BE2C (cell line): ENCODE data around the gene REELD1.
A peak's percentile ranks its signal among the peaks of the same experiment; 100 is the strongest.

ENCODE experiments used
- DNase-seq: peaks from one replicate; pipeline ENCODE4 v3.0.0-alpha.2; 2020
- H3K27me3 ChIP-seq: fragments of 250-450 bp; sonication (Bioruptor Pico); 2 replicates; pipeline ENCODE4 v1.5.1; 2020; ENCODE audit warnings: mild to moderate bottlenecking
- H3K36me3 ChIP-seq: fragments of 250-450 bp; sonication (Bioruptor Pico); 2 replicates; pipeline ENCODE4 v1.5.1; 2020; ENCODE audit warnings: mild to moderate bottlenecking
- H3K4me1 ChIP-seq: fragments of 250-450 bp; sonication (Bioruptor Pico); 2 replicates; pipeline ENCODE4 v1.5.1; 2020
- H3K4me3 ChIP-seq: 2 replicates; pipeline ENCODE4 v1.5.1; 2011; ENCODE audit warnings: low read depth, low read length
- H3K9me3 ChIP-seq: fragments of 250-450 bp; sonication (Bioruptor Pico); 2 replicates; pipeline ENCODE4 v1.5.1; 2020
- TF ChIP-seq, protein P1 (sequence below): IDR thresholded peaks from 2 replicates; pipeline ENCODE4 v1.5.1; 2012; ENCODE audit warnings: mild to moderate bottlenecking, low read depth, low read length

The REELD1 gene

DNA sequence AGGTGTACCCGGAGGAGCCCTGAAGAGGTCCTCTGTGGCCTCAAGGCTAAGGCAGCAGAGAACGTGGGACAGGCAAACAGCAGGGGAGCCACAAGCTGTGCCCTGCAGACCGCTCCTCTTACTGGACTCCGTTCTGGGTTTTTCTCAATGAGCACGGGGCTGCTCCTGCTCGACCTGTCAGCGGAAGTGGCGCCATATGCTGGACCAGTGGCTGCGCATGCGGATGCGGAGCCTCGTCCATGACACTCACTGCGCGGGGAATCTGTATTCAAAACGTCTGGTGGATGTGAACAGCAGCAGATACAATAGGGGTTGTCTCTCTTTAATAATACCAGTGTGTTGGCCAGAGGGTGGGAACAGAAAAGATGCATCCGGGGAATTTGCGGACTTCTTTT is 29.5 kb downstream of the REELD1 start:
- no peak for DNase-seq
- H3K36me3 ChIP-seq, result no peaks in the 10 kb centered on the region
- H3K4me3 ChIP-seq, result no peak overlapping the region
- H3K4me1 ChIP-seq, result peaks cover 20% of the 10 kb centered on the region
- H3K27me3 ChIP-seq, result no peaks in the 10 kb centered on the region
- TF ChIP-seq, protein P1, sequence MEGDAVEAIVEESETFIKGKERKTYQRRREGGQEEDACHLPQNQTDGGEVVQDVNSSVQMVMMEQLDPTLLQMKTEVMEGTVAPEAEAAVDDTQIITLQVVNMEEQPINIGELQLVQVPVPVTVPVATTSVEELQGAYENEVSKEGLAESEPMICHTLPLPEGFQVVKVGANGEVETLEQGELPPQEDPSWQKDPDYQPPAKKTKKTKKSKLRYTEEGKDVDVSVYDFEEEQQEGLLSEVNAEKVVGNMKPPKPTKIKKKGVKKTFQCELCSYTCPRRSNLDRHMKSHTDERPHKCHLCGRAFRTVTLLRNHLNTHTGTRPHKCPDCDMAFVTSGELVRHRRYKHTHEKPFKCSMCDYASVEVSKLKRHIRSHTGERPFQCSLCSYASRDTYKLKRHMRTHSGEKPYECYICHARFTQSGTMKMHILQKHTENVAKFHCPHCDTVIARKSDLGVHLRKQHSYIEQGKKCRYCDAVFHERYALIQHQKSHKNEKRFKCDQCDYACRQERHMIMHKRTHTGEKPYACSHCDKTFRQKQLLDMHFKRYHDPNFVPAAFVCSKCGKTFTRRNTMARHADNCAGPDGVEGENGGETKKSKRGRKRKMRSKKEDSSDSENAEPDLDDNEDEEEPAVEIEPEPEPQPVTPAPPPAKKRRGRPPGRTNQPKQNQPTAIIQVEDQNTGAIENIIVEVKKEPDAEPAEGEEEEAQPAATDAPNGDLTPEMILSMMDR, result no peak
- H3K9me3 ChIP-seq, result no peaks in the 10 kb centered on the region

DNA sequence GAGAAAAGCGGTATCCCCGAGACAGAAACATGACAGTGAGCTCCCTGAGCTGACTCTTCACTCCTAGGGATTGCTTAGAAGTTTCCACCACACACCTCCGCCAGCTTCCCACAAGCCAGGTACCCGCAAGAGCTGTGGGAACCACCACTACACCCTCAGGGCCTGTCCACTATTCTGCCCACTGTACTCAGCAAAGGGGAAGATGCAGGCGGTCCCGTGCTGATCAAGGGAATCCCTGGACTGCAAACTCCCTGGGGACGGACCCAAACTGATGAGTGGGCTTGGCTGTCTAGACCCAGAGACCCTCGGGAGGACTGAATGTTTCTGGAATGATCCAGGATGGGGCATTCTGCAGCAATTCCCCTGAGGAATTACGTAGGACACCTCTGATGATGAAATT is 30.2 kb downstream of the REELD1 start:
- Histone ChIP-seq H3K9me3 (no peaks in the 10 kb centered on the region), H3K27me3 (no peaks in the 10 kb centered on the region), H3K4me3 (no peak overlapping the region), H3K4me1 (peaks cover 20% of the 10 kb centered on the region), H3K36me3 (no peaks in the 10 kb centered on the region)
- no peak for DNase-seq
- TF ChIP-seq, protein P1, result no peak

DNA sequence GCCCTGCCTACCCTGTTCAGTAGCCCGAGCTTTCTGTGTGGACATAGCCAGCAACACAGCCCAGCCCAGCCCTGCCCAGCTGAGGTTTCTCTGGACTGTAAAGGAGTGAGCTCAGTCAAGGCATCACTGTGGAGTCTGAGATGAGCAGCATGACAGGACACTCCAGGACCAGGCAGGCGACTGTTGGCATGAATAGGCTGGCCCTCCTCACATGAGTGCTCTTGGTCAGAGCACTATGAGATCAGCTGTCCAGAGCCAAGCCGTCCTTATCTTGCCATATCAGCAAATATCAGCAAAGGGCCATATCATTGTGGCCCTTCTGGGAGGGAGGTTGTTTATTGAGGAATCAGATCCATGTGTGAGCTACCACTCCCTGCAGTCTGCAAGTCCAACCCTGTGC is 30.9 kb downstream of the REELD1 start:
- Histone ChIP-seq H3K36me3 (no peaks in the 10 kb centered on the region), H3K4me3 (no peak overlapping the region), H3K4me1 (peaks cover 20% of the 10 kb centered on the region), H3K9me3 (no peaks in the 10 kb centered on the region), H3K27me3 (no peaks in the 10 kb centered on the region)
- TF ChIP-seq, protein P1, result no peak
- DNase-seq, result peak; percentile 22

GRCh38 chr4:146245850-146246249 is 31.5 kb downstream of the REELD1 start:
- no peaks in the 10 kb centered on the region for H3K36me3 ChIP-seq
- H3K9me3 ChIP-seq, result no peaks in the 10 kb centered on the region
- H3K27me3 ChIP-seq, result no peaks in the 10 kb centered on the region
- no peak for DNase-seq
- peaks cover 20% of the 10 kb centered on the region for H3K4me1 ChIP-seq
- TF ChIP-seq, protein P1, result no peak
- no peak overlapping the region for H3K4me3 ChIP-seq

- no peaks in the 10 kb centered on the region for H3K9me3 ChIP-seq
- TF ChIP-seq, protein P1, result no peak
- H3K27me3 ChIP-seq, result no peaks in the 10 kb centered on the region
- H3K4me1 ChIP-seq, result peaks cover 20% of the 10 kb centered on the region
- H3K36me3 ChIP-seq, result no peaks in the 10 kb centered on the region
- H3K4me3 ChIP-seq, result no peak overlapping the region
- no peak for DNase-seq
Observed at GRCh38 chr4:146246381-146246780, 32.0 kb downstream of the REELD1 start.

DNA sequence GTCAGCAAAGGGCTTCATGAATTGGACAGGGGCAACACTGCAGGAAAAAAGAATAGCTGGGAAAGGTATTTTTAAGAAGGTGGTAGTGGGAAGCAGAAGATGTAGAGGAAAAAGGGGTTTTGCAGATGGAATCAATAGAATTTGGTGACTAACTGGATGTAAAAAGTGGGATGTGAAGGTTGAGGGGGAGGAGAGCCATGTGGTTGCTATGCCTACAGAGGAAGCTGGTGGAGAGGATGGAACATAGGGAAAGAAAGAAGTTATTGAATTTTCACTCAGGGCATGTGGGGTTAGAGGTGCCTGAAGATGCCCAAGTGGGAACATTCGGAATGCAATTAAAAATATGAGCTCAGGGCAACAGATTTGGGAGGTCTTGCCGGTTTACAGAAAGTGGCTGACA is 33.0 kb downstream of the REELD1 start:
- TF ChIP-seq, protein P1, result no peak
- H3K4me1 ChIP-seq, result peaks cover 11% of the 10 kb centered on the region
- DNase-seq, result no peak
- no peak overlapping the region for H3K4me3 ChIP-seq
- H3K36me3 ChIP-seq, result no peaks in the 10 kb centered on the region
- no peaks in the 10 kb centered on the region for H3K9me3 ChIP-seq
- no peaks in the 10 kb centered on the region for H3K27me3 ChIP-seq
